HTR-8/SVneo (cell line): ENCODE data around the gene SPOCK3.
"Not testable (repeated sequence)": the region's sequence is repeated elsewhere in the genome, so short reads cannot be mapped to it uniquely, and the experiment has no call there.

Source experiments
- DNase-seq: peaks from one replicate; pipeline ENCODE4 v3.0.0; 2011; ENCODE audit warnings: low spot score, mixed read lengths; ENCODE audit not compliant: insufficient read length
- FAIRE-seq: peaks from 2 replicates; lab custom pipeline; 2011; peaks lifted over from hg19 to GRCh38; lab: Jason Lieb, UNC

SPOCK3 gene

GRCh38 chr4:166723532-166724140 lies 510.7 kb downstream of the SPOCK3 start:
- no peak for FAIRE-seq

GRCh38 chr4:166715748-166716713 lies 518.3 kb downstream of the SPOCK3 start:
- not testable (repeated sequence) for DNase-seq, FAIRE-seq

More at GRCh38 chr4:166723532-166724140, 510.7 kb downstream of the SPOCK3 start:
- DNase-seq, result no peak

- FAIRE-seq (no peak), DNase-seq (no peak)
Observed at GRCh38 chr4:166700592-166700991, 533.7 kb downstream of the SPOCK3 start.

DNA sequence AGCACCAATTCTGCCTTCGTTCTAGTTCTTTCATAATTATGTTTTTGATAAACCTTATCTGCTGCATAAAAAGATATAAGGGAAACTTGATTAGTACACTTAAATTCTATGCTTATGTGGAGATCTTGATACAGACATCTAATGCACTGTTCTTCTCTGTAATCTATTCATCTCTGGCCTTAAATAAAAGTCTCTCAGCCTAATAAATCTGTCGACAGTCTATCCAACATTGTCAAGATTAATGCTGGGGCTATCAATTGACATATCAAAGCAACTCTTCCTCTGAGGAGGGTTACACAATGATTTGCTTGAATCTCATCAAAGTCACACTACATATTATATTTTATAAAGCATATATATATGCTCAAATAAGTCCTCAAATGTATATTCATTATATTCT lies 545.5 kb downstream of the SPOCK3 start:
- DNase-seq (no peak), FAIRE-seq (no peak)

DNA sequence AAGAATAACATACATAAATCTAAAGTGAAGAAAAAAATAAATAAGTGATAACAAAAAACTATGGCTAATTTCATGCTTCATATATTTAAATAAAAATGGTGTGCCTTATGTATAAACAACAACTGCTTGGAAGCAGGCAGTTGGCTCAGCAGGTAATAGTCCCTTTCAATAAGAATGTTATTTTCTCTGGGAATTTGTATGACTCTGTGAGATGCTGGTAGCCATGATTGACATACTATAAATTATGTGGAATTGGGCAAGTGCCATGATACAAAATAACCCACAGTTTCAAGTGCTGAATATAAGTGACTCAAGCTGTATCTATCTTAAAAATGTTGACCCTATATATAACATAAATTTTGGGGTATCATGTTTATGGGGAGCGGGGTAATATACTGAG lies 546.5 kb downstream of the SPOCK3 start:
- FAIRE-seq (no peak), DNase-seq (no peak)
